DMS153 (cell line): ENCODE measurements around the gene POLA1.

Source experiments
- DNase-seq: peaks from one replicate; lab custom pipeline; 2025; lab: John Stamatoyannopoulos, UW

POLA1 gene

DNA sequence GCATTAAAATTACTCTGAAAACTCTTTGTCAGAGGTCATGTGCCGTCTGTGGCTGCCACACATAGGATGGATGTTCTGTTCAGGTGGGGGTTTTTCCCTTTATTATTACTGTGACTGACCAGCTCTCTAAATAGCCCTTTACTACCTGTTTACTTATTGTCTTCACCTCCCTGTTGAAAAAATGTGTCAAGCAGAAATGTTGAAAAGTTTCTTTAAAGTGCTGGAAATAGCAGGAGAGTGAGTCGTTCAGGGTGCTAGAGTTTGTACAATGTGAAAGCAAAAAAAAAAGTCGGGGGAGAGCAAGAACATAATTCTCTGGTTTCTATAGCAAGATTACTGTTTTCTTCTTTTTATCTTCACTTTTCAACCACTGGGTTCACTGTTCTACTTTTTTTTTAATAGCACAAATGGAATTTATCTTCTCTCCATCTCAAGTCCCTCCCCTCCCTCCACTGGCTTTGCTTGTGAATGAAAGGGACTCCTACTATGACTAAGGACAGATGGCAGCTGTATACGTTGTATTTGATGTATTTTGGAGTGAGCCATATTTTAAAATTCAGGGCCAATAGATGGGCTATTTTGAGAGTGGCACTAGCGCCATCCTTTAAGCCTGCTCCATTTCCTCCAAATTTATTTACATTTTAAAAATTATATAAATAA, 288.7 kb downstream of the POLA1 start:
- DNase-seq: no peak

DNA sequence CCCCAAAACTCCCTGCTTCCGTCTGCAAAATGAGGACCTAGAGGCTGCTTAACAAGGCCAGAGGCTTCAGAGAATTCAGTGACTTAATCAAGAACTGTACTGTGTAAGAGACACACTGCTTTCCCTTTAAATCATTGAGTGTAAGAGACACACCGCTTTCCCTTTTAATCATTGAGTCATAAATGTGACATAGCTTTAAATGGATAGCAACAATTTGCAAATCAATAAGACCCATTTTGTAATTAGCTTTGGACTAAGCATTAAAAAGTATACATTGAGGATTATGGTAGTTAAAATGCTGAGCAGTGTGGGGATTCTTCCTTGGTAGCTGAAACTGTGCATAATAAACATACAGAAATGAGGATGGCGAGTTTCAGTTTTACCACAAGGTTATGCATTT, 290.2 kb downstream of the POLA1 start:
- DNase-seq: no peak

DNA sequence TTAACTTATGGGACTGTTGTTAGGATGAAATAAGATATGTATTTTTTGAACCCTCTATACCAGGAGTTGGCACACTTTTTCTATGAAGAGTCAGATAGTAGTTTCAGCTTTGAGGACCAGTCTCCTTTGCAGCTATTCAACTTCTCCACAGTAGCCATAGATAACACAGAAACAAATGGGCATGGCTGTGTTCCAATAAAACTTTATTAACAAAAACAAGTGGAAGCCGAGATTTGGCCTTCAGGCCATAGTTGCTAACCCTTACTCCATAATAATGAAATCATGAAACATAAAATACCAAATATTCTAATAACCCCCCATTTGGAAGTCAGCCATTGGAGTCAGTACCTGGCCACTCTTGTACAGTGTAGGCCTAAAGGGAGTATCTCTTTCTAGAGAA, 291.4 kb downstream of the POLA1 start:
- DNase-seq: no peak

DNA sequence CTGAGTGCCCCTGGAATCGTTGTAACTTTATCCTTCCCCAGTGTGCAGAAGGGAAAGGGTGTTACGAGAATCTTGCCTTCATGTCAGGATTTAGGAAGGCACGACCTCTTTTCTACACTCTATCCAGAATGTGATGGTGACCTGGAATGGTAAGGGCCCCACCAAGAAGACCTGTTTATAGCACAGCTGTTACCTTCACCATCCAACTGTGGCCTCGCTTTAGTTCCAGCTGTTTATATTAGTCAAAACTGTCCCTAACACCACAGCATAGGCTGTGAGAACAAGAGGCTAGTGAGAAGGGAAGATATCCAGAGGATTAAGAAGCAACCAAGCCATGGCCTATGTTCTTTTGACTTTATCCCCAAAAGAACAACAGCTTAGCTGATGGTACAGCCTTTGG, 294.0 kb downstream of the POLA1 start:
- no peak for DNase-seq

DNA sequence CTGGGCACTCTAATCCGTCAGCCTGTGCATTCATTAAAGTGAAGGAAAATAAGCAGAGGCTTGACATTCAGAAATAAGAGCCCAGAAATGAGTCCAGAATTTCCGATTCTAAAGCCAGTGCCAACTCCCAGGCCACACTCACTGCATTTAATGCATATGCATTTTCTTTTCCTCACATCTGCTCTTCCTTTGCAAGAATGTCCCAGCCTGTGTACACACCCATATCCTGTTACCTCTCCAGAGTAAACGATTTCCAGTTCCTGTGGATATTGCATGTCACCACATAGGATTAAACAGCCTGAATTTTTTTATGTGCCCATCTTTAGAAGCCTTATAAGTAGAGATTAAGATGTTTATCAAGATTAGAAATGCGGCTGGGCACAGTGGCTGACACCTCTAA, 294.6 kb downstream of the POLA1 start:
- no peak for DNase-seq

DNA sequence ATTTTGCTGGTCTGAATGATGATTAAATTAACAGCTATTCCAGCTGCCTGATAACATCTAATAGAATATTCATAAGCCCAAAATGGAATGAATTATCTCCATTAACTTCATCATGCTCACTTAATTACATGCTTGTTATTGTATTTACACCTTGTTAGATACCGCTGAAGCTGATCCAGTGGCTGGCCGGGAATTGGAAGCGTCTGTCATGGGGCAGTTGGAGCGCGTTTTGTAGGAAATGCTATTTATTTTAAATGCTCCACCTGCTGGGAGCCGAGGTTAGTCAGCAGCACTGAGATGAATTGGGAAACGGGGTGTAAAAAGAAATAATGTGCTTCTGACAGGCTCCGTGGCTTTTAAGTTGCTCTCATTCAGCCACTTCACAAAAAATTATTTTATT, 296.8 kb downstream of the POLA1 start:
- no peak for DNase-seq

DNA sequence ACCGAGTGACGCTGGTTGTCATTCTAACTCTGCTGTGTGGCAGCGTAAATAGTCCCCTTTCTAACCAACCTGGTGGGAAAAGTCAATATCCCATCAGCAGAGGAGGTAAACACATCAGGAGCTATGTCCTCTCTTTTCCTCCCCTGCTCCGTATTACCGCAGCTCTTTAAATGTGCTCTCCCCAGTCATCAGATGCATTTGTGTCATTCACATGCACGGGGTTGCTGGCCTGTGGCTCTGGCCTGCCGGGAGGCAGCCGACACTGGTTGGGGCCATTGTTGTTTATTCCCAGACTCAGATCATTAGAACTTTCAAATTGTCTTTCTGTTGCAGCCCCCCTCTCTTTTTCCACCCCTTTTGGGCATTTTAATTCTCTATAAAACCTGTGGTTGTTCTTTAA, 300.2 kb downstream of the POLA1 start:
- no peak for DNase-seq

DNA sequence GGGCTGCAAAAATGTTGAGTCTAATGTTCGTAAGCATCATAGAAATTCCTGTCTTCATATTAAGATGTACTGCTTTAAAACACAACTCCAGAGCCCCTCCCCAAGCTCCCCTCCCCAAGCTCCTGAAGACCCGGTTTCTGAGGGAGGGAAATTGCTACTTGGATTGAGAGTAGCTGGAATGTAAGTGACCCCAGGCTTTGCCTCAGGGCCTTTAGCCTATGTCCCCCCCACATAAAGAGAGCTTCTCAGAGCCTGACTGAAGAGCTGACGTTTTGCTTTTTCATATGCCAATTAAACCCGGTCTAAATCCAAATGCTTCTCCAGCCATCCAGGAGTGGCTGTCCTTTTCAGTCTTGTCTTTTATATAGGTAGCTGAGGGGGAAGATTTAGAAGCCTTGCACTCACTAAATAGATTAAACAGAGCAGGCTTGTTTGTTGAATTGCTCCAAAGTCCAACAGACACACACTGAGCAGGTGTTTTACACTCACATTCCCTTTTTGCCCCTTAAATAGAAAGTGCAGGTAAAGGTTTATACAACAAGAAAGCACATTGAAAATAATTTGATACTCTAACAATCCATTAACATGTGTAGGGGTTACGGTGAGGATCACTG, 302.5 kb downstream of the POLA1 start:
- DNase-seq: no peak

DNA sequence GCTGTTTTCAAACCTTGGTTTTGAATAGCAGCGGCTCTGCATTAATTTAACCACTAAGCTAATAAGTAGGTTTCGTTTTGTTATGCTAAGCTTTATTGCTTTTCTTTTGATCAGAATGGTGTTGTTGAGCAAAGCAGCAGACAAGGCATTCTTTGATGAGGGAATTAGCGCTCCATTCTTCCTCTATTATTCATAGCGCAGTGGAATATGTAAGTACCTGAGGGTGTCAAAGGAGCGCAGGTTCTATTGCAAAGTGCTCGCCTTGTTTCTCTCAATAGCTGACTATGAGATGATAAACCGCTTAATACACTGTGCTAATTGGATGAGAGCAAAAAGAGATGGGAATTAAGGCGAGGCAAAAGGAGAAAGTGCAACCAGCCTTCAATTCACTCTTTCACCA, 305.8 kb downstream of the POLA1 start:
- no peak for DNase-seq

DNA sequence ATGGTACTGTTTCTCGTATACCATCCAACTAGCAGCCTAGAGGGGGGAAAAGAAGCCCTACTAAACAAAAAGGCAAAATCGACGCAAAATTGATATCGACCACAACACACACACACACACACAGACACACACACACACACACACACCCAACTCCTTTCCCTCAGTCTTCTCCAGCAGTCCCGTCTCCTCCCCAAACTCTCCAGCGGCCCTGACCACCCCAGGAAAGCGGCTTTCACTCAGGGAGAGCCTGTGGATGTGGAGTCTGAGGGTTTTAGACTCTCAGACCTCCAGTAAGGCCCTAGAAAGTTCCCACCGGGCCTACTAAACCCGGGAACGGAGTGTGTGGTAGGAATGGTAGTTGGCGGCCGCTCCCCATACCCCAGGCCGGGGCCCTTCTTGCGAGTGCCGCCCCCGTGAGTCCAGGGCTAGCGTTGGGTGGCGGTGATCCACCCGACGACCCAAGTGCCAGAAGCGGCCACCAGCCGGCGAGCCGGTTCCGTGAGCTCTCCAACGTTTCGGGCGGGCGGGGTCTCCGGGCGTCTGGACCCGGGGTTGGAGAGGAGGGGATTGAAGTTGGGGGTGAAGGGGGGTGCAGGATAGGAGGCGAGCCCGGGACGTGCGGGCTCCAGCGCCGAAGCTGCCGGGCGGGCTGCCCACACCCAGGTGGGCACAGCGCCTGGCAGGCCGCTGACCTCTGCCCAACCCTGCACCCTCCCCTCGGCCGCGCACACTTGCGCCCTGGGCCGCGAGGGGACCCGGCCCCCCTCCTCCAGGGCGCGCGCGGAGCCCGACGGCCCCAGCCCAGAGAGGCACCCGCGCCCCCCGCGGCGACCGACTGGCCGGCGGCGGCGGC, 308.3 kb downstream of the POLA1 start:
- no peak for DNase-seq

DNA sequence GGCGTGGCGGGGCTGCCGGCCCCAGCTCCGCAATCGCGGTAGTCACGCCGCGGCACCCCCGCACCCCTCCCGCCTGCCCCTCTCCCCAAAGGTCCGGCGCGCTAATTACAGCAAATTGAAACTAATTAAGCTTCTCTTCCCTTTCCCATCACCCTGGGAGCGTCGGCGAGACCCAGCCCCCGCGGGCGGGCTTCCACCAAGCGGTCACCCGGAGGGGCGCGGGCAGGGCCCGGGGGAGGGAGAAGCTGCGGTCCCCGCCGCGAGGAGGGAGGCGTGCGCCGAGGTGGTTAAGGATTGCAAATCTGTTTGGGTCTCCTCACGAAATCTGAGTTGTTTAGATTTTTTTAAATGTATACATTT, 308.9 kb downstream of the POLA1 start:
- no peak for DNase-seq

DNA sequence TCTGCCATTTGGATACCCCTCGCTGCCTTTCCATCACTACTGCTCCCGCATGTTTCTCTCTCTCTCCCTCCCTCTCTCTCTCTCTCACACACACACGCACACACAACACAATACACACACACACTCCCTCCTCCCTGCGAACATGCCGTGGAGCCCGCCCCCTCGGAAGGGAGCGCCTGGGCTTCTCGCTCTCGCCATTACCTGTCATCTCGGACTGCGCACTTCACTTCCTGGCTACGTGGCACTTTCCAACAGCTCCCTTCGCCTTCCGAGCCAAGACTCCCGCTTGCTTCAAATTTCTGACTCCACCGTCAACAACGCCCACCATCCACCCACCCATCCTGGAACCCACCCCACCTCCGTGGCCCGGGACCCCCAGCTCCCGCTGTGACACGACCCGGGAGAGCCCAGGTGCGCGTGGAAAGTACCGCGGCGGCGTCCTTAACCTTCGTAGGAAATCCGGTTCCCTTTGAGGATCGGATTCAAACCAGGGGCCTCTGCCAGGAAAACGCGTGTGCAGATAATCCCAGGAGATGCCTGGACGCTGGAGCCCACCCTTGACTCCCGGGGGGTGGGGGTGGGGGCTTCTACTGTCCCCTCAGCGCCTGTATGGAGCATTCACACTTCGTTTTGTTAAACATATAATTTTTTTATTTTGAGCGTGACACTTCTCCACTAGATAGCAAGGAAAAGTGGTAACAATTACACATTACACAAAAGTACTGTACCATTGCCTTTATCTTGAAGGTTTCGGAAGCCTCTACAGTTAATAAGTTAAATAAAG, 309.5 kb downstream of the POLA1 start:
- DNase-seq: no peak

DNA sequence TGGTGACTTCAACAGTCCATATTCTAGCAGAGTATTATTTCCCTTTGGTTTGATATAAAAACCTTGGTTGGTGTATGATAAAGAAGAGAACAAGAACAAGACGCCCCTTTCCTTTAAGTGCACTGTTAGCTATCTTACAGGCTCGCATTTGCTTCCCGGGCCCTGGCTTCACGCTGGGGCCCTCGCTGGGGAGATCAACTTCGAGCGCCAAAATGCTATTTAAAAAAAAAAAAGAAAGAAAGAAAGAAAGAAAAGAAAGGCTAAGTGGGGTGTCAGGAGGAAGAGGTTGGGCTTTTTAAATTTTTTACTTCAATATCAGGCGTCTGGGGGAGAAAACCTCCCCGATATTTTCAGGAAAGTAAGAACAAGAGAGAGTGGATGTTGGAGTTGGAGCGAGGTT, 310.3 kb downstream of the POLA1 start:
- no peak for DNase-seq

DNA sequence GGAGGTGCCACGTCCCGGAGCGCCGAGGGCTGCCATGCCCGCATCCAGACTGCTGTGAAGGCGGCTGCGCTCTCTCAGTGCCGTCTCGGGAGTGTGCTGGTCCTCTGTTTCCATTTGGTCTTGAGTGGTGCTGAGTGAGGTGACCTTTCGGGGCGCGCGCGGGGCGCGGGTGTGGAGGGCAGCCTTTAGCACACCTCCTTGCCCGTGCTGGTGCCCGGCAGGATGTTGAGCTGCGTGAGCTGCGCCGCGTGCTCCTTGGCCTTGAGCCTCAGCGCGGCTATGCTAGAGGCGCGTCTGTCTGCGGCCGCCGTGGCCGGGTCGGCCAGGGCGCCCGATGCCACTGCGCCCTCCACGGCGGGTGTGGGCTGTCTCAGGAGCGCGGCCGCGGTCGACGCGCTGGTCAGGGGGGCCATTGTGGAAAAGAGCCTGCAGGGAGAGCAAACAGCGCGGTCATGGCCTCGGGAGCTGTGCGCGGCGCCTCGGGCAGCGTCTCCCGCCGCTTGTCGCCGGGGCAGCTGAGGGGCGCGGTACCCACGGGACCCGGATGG, 310.8 kb downstream of the POLA1 start:
- no peak for DNase-seq

DNA sequence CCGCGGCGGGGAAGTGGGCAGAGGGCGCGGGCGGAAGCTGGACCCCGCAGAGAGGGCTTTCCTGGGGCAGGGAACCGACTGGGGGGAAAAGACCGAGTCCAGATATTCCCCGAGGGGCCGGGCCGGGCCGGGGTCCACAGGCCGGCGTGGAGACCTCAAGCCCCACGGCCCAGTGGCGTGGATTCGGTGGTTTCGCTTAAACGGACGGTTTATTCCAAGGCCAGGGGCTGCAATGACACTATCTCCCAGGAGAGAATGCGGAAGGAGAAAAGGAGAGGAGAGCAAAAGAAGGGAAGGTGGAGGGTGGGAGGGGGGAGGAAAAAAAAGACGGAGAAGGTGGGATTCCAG, 311.3 kb downstream of the POLA1 start:
- DNase-seq: no peak

DNA sequence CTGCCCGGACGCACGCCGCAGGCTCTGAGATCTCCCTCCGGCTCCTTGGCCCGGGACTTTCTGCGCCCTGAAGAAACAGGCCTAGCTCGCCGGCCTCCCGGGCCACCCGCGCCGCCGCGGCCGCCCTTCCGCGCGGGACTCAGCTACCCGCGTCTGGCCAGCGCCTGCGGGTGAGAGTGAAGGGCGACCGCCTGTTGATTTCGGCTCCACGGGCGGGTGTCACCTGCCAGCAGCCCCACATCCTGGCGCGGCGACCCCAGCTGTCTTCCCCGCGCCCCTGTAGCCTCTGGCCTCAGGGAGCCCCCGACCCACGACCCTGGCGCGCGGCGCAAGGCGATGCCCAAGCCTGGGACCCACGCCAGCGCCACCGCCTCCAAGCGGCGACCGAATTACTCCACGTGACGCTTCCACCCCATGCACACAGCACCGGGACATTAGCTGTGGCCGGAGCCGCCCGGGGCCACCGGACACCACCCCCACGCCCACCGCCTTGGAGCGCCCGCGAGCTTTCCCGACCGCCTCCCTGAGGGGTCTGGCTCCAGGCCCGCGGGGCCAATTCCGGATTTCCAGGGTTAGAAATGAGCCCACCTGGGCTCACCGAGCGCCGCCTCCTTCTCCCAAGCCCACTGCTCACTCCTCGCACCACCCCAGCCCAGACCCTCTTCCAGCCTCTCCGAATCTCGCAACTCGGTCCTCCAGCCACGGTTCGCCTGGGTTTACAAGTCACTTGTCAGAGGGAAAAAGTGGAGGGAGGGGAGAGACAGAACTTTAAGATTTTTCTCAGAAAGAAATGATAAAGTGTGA, 311.9 kb downstream of the POLA1 start:
- no peak for DNase-seq

DNA sequence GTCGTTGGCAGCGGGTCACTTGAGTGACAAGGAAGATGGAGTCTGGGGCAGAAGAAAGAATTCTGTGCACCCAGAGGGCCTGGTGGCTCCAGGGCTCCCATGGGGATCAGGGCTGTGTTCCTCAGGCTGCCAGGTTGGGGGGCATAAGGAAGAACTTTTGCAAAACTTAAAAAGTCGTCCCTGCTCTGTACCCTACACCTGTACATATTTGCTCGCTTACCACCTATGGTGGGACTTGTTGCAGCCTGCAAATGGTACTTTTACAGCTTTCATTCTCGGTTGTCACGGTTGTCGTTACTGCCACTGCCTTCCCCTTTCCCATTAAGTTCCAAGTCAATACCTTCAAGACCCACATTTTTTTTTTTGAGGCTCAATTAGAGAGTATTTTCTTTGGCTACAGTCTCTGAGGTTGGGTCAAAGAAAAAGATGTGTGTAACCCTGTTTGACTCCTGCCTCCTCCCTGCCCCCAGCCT, 312.9 kb downstream of the POLA1 start:
- DNase-seq: no peak

DNA sequence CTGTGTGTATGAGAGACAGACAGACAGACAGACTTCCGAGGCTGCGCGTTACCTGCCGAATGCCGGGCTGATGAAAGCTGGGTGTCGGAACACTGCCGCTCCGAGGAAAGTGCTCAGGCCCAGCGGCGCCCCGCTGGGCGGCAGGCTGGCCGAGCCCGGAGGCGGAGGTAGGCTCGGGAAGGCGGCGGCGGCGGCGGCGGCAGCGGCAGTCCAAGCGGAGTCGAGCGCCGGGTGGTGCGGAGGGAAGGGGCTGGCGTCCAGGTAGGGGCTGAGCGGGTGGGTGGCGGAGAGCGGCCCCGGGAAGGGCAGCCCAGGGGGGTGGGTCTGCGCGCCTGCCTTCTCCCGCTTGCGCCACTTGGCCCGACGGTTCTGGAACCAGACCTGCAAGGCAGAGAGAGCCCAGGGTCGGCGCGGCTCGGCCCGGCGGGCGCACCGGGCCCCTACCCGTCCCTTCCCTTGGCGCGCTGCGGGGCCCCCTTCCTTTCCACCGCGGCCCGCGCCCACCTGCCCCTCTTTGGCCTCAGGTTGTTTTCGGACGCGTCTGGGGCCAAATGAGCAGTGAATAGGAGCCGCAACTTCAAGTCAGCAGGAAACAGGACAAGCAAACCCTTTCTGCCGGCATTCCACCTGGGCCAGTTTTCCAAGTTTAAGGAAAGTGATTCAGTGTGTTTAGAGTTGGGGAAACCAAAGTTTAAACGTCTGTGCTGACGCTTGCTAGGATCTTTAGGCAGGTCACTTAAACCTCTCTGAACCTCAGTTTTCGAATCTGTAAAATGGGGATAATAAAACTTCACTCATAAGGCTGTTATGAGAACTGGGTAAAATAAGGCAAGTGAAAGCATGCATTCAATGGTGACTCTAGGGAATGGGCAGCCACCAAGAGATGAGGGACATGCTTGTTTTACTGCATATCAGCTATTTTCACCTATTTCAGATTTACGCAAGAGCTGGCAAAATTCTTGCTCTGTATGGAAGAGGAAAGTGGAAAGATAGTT, 313.6 kb downstream of the POLA1 start:
- DNase-seq: no peak

DNA sequence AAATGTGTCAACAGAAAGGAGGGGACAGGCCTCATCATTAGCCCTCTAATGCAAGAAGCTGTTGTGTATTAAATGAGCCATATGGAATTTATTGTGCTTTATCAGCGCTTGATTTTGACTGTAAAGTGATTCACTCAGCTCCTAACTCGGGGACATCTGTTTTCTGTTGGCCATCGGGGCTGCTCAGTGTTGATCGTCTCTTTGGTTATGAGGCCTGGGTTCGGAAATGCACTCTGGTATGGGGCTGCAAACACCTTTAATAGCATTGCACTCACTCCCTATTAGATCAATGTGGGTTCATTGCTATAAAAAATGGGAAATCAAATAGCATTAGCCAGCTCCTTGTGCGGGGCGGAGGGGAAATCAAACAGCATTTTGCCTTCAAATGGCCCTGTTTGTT, 315.7 kb downstream of the POLA1 start:
- no peak for DNase-seq
